GM18502 (cell line): ENCODE data around the gene LMO1.

Experiments
- ATAC-seq: cut with Tn5 transposase; IDR thresholded peaks from one replicate; pipeline ENCODE4 v1.9.1; 2021; ENCODE audit warnings: mild to moderate bottlenecking; ENCODE audit not compliant: unreplicated experiment, poor library complexity

The LMO1 gene

DNA sequence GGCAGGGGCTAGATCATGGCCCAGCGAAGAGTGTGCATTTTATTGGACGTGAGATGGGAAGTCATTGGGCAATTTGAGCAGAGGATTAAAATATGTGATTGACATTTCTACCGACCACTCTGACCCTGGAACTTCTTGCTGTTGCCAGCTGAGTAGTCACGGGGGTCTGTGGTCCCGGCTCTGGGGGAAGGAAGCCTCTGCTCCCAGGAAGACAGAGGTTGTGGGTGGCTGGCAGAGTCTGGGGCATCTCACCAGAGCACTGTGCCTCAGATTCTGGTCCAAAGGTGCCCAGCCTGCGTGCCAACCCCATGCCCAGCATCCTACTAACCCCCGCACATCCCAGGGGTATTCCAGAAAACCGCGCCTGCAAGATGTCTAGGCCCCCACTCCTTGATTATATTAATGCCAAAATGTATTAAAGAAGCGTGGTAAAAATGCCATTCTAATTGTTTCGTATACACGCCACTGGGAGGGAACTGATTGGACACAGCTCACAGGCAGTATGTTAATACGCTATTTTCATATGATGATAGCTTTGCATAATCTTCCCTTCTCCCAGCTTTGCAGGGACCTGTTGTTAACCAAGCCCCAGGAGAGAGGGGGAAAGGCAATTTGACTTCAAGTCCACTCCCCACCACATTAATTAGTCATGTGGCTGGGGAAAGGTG is 25.3 kb upstream of the LMO1 start:
- ATAC-seq, result no peak

DNA sequence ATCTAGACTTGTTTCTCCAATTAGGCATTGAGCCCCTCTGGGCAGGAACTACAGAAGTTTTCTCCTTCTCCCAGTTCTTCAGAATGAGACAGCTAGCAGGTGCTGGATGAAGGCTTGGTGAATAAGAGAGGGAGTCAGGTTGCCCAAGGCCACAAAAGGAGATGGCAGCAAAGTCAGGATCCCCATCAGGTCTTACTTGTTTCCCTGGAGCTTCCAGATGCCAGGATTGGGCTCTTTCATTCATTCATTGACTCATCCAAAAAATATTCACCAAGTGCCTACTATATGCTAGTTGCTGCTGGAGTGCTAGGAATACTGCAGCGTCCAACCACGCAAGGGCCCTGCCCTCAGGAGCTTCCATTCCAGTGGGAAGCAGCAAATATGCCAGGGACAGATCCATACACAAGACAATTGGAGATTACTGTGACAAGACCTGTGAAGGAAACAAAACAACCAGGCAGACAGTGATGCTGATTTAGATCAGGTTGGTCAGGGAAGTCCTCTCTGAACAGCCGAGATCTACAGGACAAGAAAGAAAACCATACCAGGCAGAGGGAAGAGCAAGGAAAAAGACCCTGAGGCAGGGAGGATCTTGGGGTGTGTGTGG is 24.6 kb upstream of the LMO1 start:
- ATAC-seq, result no peak

DNA sequence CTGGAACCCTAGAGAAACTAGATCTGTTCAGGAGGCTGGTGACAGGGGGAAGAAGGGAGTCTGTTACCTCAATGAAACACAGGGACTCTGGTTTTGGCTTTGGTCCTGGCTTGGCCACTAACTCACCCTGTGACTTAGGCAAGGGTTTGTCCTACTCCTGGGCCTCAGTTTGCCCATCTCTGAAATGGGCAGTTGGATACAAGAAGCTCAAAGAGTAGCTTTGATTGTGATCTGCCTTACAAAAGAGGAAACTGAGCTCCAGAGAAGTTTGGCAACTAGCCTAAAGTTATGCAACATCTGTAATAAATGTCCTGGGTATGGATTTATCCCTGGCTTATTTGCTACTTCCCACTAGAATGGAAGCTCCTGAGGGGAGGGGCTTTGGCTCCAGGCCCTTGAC is 24.0 kb upstream of the LMO1 start:
- ATAC-seq, result no peak

DNA sequence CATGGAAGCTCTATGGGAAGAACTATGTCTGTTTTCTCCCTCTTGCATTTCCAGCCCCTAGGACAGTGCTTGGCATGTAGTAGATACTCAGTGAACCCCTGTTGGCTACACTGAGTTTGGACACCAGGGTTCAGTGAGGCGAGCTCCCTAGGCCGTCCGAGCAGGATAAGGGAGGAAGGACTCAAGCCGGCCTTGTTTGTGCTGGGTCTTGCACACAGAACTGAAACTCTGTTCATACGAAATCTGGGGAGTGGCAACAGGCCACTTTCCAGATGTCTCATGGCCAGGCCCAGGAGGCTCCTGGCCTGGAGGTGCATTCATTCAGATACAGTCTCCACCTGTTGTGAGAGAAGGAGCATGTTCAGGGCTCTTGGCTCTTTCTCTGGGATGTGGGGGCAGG is 23.6 kb upstream of the LMO1 start:
- no peak for ATAC-seq

DNA sequence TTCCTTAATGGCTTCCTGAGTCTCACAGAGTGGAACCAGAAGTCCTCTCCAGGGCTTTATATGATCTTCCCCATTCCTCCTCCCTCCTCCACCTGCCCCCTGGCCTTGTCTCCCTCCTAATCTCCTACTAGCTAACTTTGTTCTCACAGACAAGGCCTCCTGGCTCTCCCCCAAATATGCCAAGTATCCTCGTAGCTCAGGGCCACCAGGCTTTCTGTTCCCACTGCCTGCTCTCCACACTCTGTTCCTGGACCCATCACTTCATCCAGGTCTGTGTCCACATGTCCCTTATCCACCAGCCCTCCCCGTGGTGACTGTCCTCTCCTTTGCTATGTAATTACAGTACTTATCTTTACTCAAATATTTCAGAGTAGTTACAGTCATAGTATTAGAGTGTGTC is 23.2 kb upstream of the LMO1 start:
- ATAC-seq, result no peak

DNA sequence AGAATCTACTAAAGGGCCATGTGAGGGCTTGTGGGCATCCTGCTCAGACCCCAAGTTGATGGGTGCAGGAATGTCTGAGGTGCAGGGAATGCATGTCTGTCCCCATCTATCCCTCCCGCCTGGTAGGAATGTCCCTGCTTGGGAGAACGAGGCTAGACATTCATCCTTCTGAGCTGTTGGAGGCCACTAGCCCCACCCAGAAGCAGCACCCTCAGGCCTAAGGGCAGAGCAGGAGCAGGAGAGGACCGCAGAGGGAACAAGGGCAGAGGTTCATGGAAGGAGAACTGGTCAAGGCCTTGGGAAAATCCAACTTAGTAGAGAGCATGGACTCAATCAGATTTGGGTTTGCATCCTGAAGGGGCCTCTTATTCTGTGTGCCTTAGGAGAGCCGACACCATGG is 22.1 kb upstream of the LMO1 start:
- ATAC-seq, result no peak

DNA sequence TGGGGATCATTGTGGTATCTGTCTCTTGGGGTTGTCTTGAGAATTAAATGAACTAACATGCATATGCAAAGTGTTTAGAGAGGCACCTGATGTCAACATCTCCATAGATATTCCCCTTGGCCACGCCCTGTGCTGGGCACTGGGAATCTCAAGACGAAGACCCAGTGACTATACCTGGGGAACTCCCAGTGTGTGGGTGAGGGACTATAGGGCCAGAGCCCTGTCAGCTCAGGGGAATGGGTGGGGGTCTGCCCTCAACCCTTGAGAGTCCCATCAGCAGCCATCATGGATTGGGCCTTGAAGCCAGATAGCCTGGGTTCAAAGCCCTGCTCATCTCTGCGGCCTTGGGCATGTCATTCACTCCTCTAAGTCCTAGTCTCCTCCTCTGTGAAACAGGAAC is 21.6 kb upstream of the LMO1 start:
- ATAC-seq, result no peak

DNA sequence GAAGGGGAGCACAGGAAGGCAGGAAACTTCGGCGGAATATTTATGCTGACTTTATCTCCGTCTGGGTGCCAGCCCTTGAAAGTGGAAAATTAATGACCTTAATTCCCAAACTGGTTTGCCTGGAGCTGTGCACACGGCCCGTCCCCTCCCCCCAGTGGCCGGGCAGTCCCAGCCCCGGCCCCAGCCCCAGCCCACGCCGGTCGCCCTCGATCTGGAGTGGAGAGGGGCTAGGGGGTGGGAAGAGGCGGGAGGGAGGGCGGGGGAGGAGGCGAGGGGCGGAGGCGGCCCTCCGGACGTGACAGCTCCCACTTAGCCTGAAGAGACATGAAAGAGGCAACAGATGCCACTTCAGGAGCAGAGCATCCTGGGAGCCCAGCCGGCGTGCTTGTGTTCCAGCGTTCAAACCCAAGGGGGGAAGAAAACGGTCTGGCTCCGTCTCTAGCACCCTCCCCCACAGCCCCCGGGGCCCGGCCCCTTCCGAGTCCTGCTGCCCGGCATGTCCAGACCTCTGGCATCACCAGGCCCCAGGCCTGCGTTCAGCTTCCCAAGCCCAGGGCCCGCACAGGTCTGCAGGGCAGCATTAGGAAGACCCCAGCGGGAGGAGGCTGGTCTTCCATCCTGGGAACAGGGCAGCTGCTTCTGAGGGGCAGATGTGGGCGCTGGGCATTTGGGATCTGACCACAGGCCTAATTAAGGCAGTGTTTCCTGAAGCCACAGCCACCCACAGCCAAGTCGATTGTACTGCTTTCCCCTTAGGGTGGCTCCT is 20.0 kb upstream of the LMO1 start:
- ATAC-seq, result no peak

DNA sequence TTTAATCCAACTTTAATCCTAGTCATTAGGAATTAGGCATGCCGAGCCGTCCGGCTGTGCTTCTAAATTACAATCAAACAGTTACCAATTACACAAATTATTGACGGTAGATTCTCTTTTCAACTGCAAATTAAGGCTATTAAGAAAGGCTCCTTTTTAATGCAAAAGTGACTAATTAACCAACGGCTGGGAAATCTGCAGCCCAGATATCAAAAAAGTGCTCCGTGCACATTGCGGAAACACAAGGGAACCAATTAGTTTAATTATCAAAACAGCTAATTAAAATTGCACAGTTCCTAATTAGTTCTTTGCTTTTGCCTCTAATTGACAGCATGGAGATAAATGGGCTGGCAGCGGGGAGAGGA is 19.4 kb upstream of the LMO1 start:
- no peak for ATAC-seq

DNA sequence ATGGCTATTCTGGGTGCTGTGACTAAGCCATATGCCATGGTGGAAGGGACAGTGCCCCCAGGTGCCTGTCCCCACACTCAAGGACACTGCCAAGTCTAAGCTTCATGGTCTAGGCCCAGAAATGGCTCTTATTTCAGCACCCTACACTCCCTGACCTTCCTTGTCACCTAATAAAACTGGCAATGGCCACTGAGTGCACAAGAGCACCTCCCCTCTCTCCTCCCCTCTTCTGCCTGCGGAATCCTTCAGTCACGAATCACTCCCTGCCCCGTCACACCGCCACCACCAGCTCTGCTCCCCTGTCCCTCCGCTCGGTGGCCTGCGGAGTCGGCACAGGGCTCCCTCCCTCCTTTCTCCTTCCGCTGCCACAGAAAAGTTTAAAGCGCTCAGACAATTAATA is 19.0 kb upstream of the LMO1 start:
- no peak for ATAC-seq

DNA sequence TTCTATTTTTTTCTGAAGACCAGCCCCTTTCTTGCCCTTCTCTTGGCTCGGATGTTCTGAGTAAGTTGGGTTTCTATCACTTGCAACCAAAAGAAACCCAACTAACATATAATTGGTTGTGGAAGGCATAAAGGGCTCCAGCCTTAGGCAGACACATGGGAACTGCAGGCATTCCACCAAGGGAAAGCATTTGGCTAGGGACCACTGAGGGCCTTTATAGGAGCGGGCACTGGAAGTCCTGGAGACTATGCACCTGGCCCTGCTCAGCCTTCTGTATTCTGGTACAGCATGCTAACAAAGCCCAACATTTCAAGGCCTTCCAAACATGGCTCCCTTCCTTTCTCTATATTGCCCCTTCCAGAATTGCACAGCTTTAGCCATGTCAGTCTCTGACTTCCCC is 17.6 kb upstream of the LMO1 start:
- no peak for ATAC-seq

DNA sequence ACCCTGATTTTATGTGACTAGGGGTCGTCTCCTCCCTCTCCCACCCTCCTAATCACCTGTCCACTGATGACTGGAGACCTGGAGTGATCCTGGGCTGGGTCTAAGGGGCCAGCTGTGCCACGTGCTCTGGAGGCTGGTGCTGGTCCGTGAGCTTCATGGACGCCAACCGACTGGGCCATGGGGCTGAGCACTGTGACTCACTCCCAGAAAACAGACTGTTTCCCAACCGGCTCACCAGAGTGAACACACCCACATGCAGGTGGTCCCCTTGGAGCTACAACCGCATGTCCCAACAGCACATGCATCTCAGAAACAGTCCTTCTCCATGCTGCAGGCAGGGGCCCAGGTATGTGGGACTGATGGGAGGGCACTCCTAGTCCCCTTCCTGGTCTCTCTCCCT is 14.0 kb upstream of the LMO1 start:
- no peak for ATAC-seq

DNA sequence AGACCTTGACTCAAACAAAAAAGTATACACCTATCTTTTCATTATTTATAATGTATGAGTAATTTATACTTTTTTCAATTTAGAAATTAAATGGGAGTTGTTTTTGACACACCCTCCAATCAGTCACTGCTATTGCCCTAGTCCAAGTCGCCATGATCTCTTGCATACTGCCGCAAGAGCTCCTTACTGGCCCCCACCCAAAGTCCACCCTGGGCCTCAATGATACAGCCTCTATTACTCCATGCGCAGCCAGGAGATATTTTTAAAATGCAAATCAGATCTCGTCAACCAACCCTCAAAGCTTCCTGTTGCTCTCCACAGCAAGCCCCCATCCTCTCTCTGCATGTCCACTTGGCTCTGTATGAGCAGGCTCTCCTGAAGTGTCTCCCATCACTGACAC is 12.8 kb upstream of the LMO1 start:
- ATAC-seq, result no peak

DNA sequence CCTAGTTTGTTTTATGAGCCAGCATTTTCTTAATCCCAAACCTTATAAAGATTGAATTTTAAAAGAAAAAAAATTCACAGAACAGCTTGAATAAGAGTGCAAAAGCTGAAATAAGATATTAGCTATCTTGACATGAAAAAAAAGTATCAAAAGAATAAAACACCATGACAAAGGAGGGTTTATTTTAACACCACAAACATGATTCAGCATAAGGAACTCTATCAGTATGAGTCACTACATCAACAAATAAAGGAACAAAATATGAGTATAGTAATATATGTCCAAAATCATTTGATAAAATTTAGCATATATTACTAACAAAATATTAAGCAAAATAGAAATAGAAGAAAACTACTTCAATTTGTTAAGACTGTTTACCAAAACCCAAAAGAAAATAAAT is 9.6 kb upstream of the LMO1 start:
- no peak for ATAC-seq

DNA sequence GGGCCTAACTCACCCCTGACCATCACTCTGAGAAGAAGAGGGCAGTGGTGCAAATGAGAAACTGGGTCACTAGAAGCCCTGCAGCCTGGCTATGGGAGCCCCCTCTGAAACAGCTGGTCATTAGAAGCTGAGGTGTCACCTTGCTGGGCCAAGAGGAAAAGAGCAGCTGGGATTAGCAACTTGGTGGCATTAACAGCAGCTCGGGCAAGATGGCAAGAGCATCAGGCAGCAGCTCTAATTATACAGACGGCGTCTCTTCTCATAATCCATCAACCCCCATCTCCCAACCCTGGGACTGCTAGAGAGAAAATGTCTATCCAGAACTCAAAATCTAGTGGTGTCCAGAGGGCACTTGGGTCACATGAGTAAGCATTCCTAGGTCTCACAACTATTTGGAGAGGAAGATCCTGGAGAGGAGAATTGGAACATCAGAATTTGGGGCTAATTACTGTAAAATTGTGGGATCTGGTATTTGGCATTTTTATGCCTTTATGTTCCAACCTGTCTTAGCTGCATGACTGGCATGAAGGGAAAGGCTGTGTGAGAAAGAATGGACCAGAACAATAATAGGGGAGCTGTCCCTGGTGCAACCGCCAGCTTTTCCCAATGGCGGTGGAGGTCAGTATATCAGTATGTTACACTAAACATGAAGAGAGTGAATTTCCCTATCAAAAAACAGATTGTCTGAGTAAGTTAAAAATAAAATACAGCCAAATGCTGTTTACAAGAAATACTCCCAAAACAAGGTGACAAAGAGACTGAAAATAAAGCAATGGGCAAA is 7.6 kb upstream of the LMO1 start:
- no peak for ATAC-seq

DNA sequence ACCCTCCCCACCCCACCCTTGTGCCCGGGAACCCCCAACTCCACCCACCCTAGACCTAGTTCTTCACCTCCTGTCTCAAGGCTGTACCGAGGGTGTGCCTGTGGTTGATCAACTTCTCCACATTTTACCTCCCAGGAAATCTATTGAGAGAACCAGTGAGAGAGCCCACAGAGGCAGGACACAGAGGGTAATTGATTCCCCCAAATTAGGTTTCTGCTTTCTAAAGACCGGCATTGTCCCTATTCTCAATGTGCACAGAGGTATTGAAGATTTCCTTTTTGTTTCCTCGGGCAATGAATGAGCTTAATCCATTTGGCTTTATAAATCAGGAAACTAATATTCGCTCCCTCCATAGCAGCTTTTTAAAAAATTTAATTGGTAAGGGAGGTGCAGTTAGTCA is 6.0 kb upstream of the LMO1 start:
- no peak for ATAC-seq

DNA sequence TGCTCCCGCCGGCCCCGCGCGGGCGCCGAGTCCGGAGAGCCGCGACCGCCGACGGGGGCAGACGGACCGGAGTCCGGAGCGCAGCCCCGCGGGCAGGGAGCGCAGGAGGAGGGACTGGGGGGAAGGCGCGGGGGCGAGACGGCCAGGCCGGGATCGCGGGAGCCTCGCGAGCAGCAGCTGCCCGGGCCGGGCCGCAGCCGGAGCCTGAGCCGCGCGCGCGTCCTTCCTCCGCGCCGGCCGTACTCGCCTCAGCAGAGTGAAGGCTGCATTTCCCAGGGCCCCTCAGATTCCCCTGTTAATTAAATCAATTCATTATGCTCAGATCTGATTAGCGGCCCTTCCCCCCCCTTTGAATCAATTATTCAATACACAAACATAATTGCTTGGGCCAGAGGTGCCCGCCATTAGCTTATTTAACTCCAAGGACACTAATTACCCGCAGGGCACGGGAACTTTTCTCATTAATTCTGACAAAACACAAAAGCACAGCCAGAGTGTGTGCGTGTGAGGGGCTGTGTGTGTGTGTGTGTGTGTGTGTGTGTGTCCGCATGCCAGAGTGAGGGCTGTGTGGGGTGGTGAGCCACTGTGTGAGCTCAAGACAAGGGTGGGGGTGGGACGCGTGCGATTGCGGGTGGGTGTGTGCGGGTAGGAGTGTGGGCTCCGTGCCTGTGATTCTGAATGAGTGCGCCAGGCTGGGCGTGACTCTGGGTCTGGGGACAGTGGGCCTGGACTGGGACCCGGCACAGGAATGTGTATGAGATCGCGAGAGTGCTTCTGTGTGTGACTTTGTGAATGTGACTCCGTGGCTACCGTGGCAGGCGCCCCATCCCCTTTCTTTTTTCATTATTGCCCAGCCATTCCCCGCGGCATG is 5.1 kb upstream of the LMO1 start:
- no peak for ATAC-seq

DNA sequence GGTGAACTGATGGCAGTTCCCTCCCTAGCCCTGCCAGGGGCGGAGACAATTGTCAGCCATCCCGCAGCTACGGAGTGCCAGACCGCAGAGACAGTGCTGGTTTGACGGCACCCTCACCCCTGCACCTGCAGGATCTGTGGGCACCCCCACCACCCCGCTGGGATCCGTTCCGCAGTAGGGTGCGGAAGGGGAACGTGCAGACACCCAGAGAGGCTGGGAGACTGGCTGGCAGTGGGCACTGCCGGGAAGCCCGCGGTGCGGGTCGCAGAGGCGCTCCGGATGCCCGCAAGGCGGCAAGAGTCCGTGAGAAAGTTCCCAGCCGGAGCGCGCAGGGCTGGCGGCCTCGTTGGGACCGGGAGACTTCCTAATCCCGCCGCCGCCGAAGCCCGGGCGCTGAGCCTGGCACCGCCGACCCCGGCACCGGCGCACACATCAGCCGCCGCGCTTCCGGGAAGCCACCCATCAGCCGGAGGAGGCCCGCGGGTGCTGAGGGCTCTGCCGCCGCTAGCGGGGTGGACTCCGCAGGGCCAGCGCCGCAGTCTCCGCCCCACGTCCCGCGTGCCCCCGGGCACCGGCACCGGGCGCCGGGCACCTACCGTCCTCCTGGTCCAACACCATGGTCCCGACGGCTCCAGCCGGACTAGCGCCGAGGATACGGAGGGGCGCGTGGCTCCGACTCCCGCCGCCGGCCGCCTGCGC is 4.3 kb upstream of the LMO1 start:
- no peak for ATAC-seq

DNA sequence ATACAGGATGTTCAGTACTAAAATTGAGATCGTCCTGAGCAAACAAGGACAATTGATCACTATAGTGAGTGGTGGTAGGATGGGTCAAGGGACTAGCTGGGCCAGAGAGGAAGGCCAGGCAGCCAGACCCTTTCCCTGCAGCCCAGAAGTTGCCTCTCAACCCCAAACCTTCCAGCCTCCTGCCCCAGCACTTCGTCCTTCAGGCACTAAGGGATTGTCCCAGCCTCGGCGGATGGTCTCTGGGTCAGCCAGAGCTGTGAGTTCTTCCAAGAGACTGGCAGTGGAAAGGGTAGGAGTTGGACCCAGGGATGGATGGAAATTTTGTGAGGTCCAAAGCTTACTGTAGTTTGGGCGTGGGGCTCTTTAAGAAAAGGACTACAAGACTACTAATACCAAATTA is 3.6 kb upstream of the LMO1 start:
- ATAC-seq, result no peak
